Frontal cortex (tissue), 4 donors: Measurements from ENCODE around the gene CD80. TPM values are rescaled to one million over a fixed set of nuclear protein-coding genes. Genes with fewer than 3 reads are reported as not detected.
"Not testable (repeated sequence)": the region's sequence is repeated elsewhere in the genome, so short reads cannot be mapped to it uniquely, and the experiment has no call there.

Source experiments
- DNase-seq, 2 donors: peaks; one replicate each; pipeline ENCODE4 v3.0.0; 2012; ENCODE audit warnings: low spot score in 2 of 2
- FAIRE-seq: peaks from 2 replicates; lab custom pipeline; 2012; peaks lifted over from hg19 to GRCh38; lab: Jason Lieb, UNC
- total RNA-seq: library from RNA; depleted of rRNA; stranded (reverse); fragments of >200 nt; gene quantifications from one replicate; pipeline ENCODE4 v1.2.3, GENCODE V29; 2014
- donor health status: control.
- donor health status: control.
- donor health status: control.

CD80 gene
- total RNA-seq, 1 donor from 2014 or later: not detected

- DNase-seq: no peak
- FAIRE-seq: no peak
These were observed 26.6 kb upstream of the CD80 start for GRCh38 chr3:119585856-119586570.

- DNase-seq (no peak), FAIRE-seq (no peak)
These were observed 25.8 kb upstream of the CD80 start for GRCh38 chr3:119585208-119585607.

GRCh38 chr3:119582178-119582577 lies 22.8 kb upstream of the CD80 start:
- FAIRE-seq: no peak
- no peak for DNase-seq

GRCh38 chr3:119580067-119580760 lies 20.8 kb upstream of the CD80 start:
- no peak for FAIRE-seq
- peak; percentile 25 to 43 for DNase-seq

- no peak for FAIRE-seq
- DNase-seq: peak; percentile 59 to 73
These were observed 20.1 kb upstream of the CD80 start, which contains the start of gene ADPRH for GRCh38 chr3:119579366-119580066. ADPRH (plus strand) TSS chr3:119579492; CDS start chr3:119582170, 2,678 bp downstream.

GRCh38 chr3:119575507-119575906 lies 16.1 kb upstream of the CD80 start:
- FAIRE-seq (no peak), DNase-seq (no peak)

- DNase-seq: no peak
- no peak for FAIRE-seq
These were observed 12.3 kb upstream of the CD80 start for GRCh38 chr3:119571688-119572087.

GRCh38 chr3:119571230-119571629 lies 11.8 kb upstream of the CD80 start:
- FAIRE-seq (no peak), DNase-seq (no peak)

GRCh38 chr3:119570229-119570628 lies 10.8 kb upstream of the CD80 start:
- no peak for FAIRE-seq

GRCh38 chr3:119569156-119569555 lies 9.7 kb upstream of the CD80 start:
- DNase-seq: no peak
- no peak for FAIRE-seq

More at GRCh38 chr3:119570229-119570628, 10.8 kb upstream of the CD80 start:
- no peak for DNase-seq

GRCh38 chr3:119563334-119563733 lies 3.9 kb upstream of the CD80 start:
- not testable (repeated sequence) for DNase-seq, FAIRE-seq

- DNase-seq (no peak), FAIRE-seq (no peak)
These were observed 3.0 kb upstream of the CD80 start for GRCh38 chr3:119562307-119562961.

GRCh38 chr3:119560160-119560559 lies 746 bp upstream of the CD80 start:
- FAIRE-seq (no peak), DNase-seq (no peak)

GRCh38 chr3:119558626-119559317 lies 642 bp downstream of the CD80 start:
- DNase-seq (no peak), FAIRE-seq (no peak)

- FAIRE-seq (no peak), DNase-seq (no peak)
These were observed 1.5 kb downstream of the CD80 start for GRCh38 chr3:119557877-119558269.

- FAIRE-seq (no peak), DNase-seq (no peak)
These were observed 2.1 kb downstream of the CD80 start for GRCh38 chr3:119557192-119557876.

- DNase-seq: no peak
- FAIRE-seq: no peak
These were observed 3.5 kb downstream of the CD80 start for GRCh38 chr3:119555929-119556328.

GRCh38 chr3:119555309-119555735 lies 4.1 kb downstream of the CD80 start:
- FAIRE-seq (no peak), DNase-seq (no peak)

- FAIRE-seq: no peak
- DNase-seq: no peak
These were observed 5.5 kb downstream of the CD80 start for GRCh38 chr3:119553823-119554415.
